ENCODE measurements around the gene ID4. TPM values are rescaled to one million over a fixed set of nuclear protein-coding genes. Genes with fewer than 3 reads are reported as not detected.

Gene ID4
- total RNA-seq, 1 donor from 2014 or later = 6.3 TPM

- DNase-seq = peak; percentile 97
- Mint-ChIP-seq H3K36me3 (ENCODE audit: unreplicated experiment) (no peaks in the 10 kb centered on the region), H3K4me3 (ENCODE audit: unreplicated experiment) (peak overlapping the region; percentile 92), H3K27me3 (ENCODE audit: unreplicated experiment) (peaks cover 2% of the 10 kb centered on the region), H3K9me3 (ENCODE audit: unreplicated experiment) (peaks cover 2% of the 10 kb centered on the region), H3K27ac (ENCODE audit: unreplicated experiment) (peak overlapping the region; percentile 60), H3K4me1 (ENCODE audit: low read depth, unreplicated experiment) (peaks cover 8% of the 10 kb centered on the region)
- TF ChIP-seq CTCF (IDR thresholded peaks at IDR 0.05; ENCODE audit: partially characterized antibody, unreplicated experiment) = no peak
Measured at GRCh38 chr6:19804205-19805128, 32.7 kb upstream of the ID4 start.

- Mint-ChIP-seq H3K4me1 (ENCODE audit: low read depth, unreplicated experiment) (peaks cover 8% of the 10 kb centered on the region), H3K27me3 (ENCODE audit: unreplicated experiment) (peaks cover 2% of the 10 kb centered on the region), H3K27ac (ENCODE audit: unreplicated experiment) (peak overlapping the region; percentile 60), H3K9me3 (ENCODE audit: unreplicated experiment) (peaks cover 2% of the 10 kb centered on the region), H3K4me3 (ENCODE audit: unreplicated experiment) (peak overlapping the region; percentile 88), H3K36me3 (ENCODE audit: unreplicated experiment) (no peaks in the 10 kb centered on the region)
- DNase-seq = no peak
- TF ChIP-seq CTCF (IDR thresholded peaks at IDR 0.05; ENCODE audit: partially characterized antibody, unreplicated experiment) = no peak
Measured at GRCh38 chr6:19805129-19805481, 32.1 kb upstream of the ID4 start.

GRCh38 chr6:19806971-19807396 lies 30.2 kb upstream of the ID4 start:
- peaks cover 12% of the 10 kb centered on the region for H3K4me1 Mint-ChIP-seq (ENCODE audit: low read depth, unreplicated experiment)
- no peak overlapping the region for H3K27ac Mint-ChIP-seq (ENCODE audit: unreplicated experiment)
- no peak for TF ChIP-seq CTCF (IDR thresholded peaks at IDR 0.05; ENCODE audit: partially characterized antibody, unreplicated experiment)
- no peak overlapping the region for H3K4me3 Mint-ChIP-seq (ENCODE audit: unreplicated experiment)
- H3K36me3 Mint-ChIP-seq (ENCODE audit: unreplicated experiment) = no peaks in the 10 kb centered on the region
- H3K27me3 Mint-ChIP-seq (ENCODE audit: unreplicated experiment) = peaks cover 2% of the 10 kb centered on the region
- peaks cover 2% of the 10 kb centered on the region for H3K9me3 Mint-ChIP-seq (ENCODE audit: unreplicated experiment)
- DNase-seq = no peak

GRCh38 chr6:19811397-19812079 lies 25.6 kb upstream of the ID4 start:
- TF ChIP-seq CTCF (IDR thresholded peaks at IDR 0.05; ENCODE audit: partially characterized antibody, unreplicated experiment) = no peak
- H3K27ac Mint-ChIP-seq (ENCODE audit: unreplicated experiment) = no peak overlapping the region
- peaks cover 5% of the 10 kb centered on the region for H3K4me1 Mint-ChIP-seq (ENCODE audit: low read depth, unreplicated experiment)
- no peak overlapping the region for H3K4me3 Mint-ChIP-seq (ENCODE audit: unreplicated experiment)
- no peaks in the 10 kb centered on the region for H3K27me3 Mint-ChIP-seq (ENCODE audit: unreplicated experiment)
- no peaks in the 10 kb centered on the region for H3K36me3 Mint-ChIP-seq (ENCODE audit: unreplicated experiment)
- H3K9me3 Mint-ChIP-seq (ENCODE audit: unreplicated experiment) = no peaks in the 10 kb centered on the region
- no peak for DNase-seq

Data from glutamatergic neuron (in vitro differentiated cells).